ENCODE results near the gene GRID2. TPM values are rescaled to one million over a fixed set of nuclear protein-coding genes. Genes with fewer than 3 reads are reported as not detected.

The GRID2 gene
- total RNA-seq, 3 donors from 2014 or later = under 0.01 TPM

DNA sequence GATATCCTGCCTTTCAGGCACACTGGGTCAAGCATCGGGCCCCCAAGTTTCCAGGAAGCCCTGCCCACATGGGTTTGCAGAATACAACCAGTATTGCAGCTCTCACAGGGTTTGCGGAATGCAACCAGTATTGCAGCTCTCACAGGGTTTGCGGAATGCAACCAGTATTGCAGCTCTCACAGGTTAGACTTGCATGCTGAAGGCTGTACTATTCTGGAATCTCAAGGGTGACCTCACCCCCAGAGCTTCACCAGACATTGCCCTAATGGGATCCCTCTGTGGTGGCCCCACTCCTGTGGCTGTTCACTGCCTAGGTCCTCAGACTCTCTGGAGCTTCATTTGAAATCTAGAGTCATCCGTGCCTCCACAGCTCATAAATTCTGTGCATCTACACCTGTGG, 884.1 kb downstream of the GRID2 start:
- Histone ChIP-seq H3K27me3 (no peaks in the 10 kb centered on the region), H3K4me1 (peaks cover 0 to 8% of the 10 kb centered on the region in 2 donors), H3K9me3 (no peaks in the 10 kb centered on the region), H3K4me3 (no peak overlapping the region), H3K36me3 (no peaks in the 10 kb centered on the region), H3K27ac (no peak overlapping the region)
- no peak for DNase-seq (ENCODE audit: low spot score in 2 of 2)
- TF ChIP-seq POLR2A (IDR thresholded peaks at IDR 0.05) = no peak
- no peak for TF ChIP-seq POLR2AphosphoS5 (IDR thresholded peaks at IDR 0.05)
- TF ChIP-seq, protein P1, sequence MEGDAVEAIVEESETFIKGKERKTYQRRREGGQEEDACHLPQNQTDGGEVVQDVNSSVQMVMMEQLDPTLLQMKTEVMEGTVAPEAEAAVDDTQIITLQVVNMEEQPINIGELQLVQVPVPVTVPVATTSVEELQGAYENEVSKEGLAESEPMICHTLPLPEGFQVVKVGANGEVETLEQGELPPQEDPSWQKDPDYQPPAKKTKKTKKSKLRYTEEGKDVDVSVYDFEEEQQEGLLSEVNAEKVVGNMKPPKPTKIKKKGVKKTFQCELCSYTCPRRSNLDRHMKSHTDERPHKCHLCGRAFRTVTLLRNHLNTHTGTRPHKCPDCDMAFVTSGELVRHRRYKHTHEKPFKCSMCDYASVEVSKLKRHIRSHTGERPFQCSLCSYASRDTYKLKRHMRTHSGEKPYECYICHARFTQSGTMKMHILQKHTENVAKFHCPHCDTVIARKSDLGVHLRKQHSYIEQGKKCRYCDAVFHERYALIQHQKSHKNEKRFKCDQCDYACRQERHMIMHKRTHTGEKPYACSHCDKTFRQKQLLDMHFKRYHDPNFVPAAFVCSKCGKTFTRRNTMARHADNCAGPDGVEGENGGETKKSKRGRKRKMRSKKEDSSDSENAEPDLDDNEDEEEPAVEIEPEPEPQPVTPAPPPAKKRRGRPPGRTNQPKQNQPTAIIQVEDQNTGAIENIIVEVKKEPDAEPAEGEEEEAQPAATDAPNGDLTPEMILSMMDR (IDR thresholded peaks at IDR 0.05) = no peak
- intact Hi-C loops (cut with DNase I; ENCODE audit: low total_unique reads) = no loop called here

DNA sequence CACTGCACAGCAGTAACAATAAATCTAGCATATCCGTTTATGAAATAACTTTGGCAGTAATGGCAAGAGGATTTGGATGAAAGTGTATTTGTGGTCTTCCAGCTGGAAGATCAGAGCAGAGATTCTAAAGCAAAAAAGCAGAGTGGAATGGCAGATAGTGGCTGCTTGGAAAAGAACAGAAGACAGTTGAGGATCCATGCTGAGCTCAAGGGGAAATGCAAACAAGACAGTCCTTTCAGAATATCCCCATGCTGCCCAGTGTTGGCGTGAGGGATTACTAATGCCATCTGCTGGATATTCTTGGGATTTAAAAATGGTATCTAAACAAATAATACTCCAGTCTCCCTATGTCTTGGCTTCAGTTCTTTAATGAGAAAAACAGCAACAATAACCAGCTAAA, 895.7 kb downstream of the GRID2 start:
- no peaks in the 10 kb centered on the region for H3K9me3 ChIP-seq
- no peaks in the 10 kb centered on the region for H3K27me3 ChIP-seq
- DNase-seq (ENCODE audit: low spot score in 2 of 2) = no peak
- intact Hi-C loops (cut with DNase I; ENCODE audit: low total_unique reads) = no loop called here
- no peak for TF ChIP-seq POLR2AphosphoS5 (IDR thresholded peaks at IDR 0.05)
- TF ChIP-seq, protein P1 (IDR thresholded peaks at IDR 0.05) = peak in 2 of 3 donors; percentile 30 to 37
- TF ChIP-seq POLR2A (IDR thresholded peaks at IDR 0.05) = no peak
- H3K4me3 ChIP-seq = no peak overlapping the region
- no peaks in the 10 kb centered on the region for H3K36me3 ChIP-seq
- H3K27ac ChIP-seq = no peak overlapping the region
- no peaks in the 10 kb centered on the region for H3K4me1 ChIP-seq

DNA sequence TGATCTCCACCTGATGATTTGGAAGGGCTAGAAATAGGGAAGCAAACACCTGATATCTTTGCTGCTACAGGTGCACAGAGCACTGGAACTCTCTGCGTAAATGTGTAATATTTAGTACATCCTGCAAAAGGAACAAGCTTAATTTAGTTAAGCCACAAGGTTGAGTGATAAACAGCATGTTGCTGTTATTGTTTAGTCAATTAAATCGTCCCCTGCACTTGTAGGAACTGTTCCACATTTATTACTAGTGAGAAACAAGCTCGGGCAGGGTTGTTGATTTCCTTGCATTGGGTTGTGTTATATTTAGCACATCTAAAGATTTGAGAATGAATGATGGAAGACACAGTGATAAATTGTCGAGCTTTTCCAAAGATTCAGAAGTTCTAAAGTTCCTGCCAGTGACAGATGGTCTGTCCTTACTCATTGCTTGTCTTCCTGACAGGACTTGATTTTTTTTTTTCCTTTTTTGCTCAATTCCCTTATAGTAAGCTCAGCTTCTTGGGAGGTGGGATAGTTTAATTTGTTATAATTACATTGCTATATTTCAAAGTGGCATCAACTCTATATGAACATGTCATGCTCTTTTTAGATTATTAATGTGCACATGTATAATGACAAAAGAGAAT, 897.8 kb downstream of the GRID2 start:
- H3K4me3 ChIP-seq = no peak overlapping the region
- no peak overlapping the region for H3K27ac ChIP-seq
- DNase-seq (ENCODE audit: low spot score in 2 of 2) = no peak
- H3K9me3 ChIP-seq = no peaks in the 10 kb centered on the region
- no peaks in the 10 kb centered on the region for H3K4me1 ChIP-seq
- TF ChIP-seq, protein P1 (IDR thresholded peaks at IDR 0.05) = no peak
- TF ChIP-seq POLR2A (IDR thresholded peaks at IDR 0.05) = no peak
- no peak for TF ChIP-seq POLR2AphosphoS5 (IDR thresholded peaks at IDR 0.05)
- intact Hi-C loops (cut with DNase I; ENCODE audit: low total_unique reads) = no loop called here
- H3K36me3 ChIP-seq = no peaks in the 10 kb centered on the region
- no peaks in the 10 kb centered on the region for H3K27me3 ChIP-seq

DNA sequence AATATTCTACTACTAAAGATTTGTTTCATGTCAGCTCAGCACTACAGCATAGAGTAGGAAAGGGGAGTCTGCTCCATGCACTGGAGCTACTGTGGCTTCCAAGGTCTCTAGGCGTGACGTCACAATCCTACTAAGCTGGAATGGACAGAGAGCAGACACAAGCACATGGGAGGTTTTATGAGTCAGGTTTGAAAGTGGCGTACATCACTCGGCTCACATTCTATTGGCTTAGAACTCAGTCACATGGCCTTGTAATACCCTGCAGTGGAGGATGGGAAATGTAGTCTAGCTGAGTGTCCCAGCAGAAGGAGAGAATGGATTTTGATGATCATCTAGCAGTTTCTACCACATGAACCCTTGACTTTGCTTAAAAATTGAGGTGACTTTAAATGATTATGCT, 899.9 kb downstream of the GRID2 start:
- DNase-seq (ENCODE audit: low spot score in 2 of 2) = no peak
- Histone ChIP-seq H3K4me1 (no peaks in the 10 kb centered on the region), H3K4me3 (no peak overlapping the region), H3K9me3 (no peaks in the 10 kb centered on the region), H3K36me3 (no peaks in the 10 kb centered on the region), H3K27me3 (no peaks in the 10 kb centered on the region), H3K27ac (no peak overlapping the region)
- intact Hi-C loops (cut with DNase I; ENCODE audit: low total_unique reads) = no loop called here
- TF ChIP-seq POLR2AphosphoS5 (IDR thresholded peaks at IDR 0.05) = no peak
- TF ChIP-seq, protein P1 (IDR thresholded peaks at IDR 0.05) = no peak
- TF ChIP-seq POLR2A (IDR thresholded peaks at IDR 0.05) = no peak

DNA sequence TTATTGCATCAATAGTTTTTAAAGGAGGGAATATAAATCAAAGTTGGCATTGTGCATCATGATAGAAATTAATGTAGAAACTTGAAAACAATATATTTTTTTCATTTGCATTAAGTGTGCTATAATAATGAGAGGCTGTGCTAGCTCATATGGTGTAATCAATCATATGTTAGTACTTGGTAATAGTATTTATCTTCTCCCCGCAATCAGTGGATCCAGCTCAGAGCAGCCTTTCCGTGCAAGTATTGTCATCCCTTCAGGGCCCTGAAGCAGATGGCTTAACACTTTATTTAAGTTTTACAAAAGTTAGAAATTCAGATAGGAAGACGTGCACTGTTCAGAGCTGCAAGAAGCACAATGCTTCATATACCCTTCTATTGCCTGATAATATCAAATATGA, 908.5 kb downstream of the GRID2 start:
- Histone ChIP-seq H3K4me3 (no peak overlapping the region), H3K4me1 (no peaks in the 10 kb centered on the region), H3K9me3 (no peaks in the 10 kb centered on the region), H3K36me3 (no peaks in the 10 kb centered on the region), H3K27me3 (no peaks in the 10 kb centered on the region), H3K27ac (no peak overlapping the region)
- no peak for DNase-seq (ENCODE audit: low spot score in 2 of 2)
- no peak for TF ChIP-seq POLR2A (IDR thresholded peaks at IDR 0.05)
- TF ChIP-seq, protein P1 (IDR thresholded peaks at IDR 0.05) = no peak
- no peak for TF ChIP-seq POLR2AphosphoS5 (IDR thresholded peaks at IDR 0.05)
- intact Hi-C loops (cut with DNase I; ENCODE audit: low total_unique reads) = no loop called here

Measured in breast epithelium (tissue), 4 donors.